WTC11 (cell line): ENCODE data around the gene IRS1. TPM values are rescaled to one million over a fixed set of nuclear protein-coding genes. Genes with fewer than 3 reads are reported as not detected.
A peak's percentile ranks its signal among the peaks of the same experiment; 100 is the strongest.

ENCODE experiments used
- CREB1 ChIP-seq: sonication (generic); formaldehyde crosslinking; IDR thresholded peaks from 2 replicates; pipeline ENCODE4 v1.8.0; 2023; ENCODE audit warnings: mild to moderate bottlenecking, missing genetic modification reagents
- ELF4 ChIP-seq: sonication (generic); formaldehyde crosslinking; IDR thresholded peaks from 2 replicates; pipeline ENCODE4 v1.8.1; 2022; ENCODE audit warnings: low read depth, mild to moderate bottlenecking, moderate library complexity, missing genetic modification reagents
- FOXP1 ChIP-seq: sonication (generic); formaldehyde crosslinking; IDR thresholded peaks from 2 replicates; pipeline ENCODE4 v1.8.0; 2022; ENCODE audit warnings: missing genetic modification reagents, mild to moderate bottlenecking, moderate library complexity, borderline replicate concordance
- GTF2I ChIP-seq: fragments of 250-450 bp; sonication (Bioruptor Pico); conservative IDR thresholded peaks from 2 replicates; pipeline ENCODE4 v1.4.0; 2021; ENCODE audit warnings: mild to moderate bottlenecking
- IRF2 ChIP-seq: sonication (generic); formaldehyde crosslinking; IDR thresholded peaks from 2 replicates; pipeline ENCODE4 v1.8.0; 2022; ENCODE audit warnings: low read depth, missing genetic modification reagents, borderline replicate concordance
- JUN ChIP-seq: sonication (generic); formaldehyde crosslinking; IDR thresholded peaks from 2 replicates; pipeline ENCODE4 v1.8.0; 2023; ENCODE audit warnings: mild to moderate bottlenecking, missing genetic modification reagents
- MXD4 ChIP-seq: fragments of 250-450 bp; sonication (Bioruptor Pico); IDR thresholded peaks from 2 replicates; pipeline ENCODE4 v1.8.0; 2021; ENCODE audit warnings: mild to moderate bottlenecking, moderate library complexity, borderline replicate concordance
- RORB ChIP-seq: fragments of 250-450 bp; sonication (Bioruptor Pico); IDR thresholded peaks from 2 replicates; pipeline ENCODE4 v1.9.0; 2021; ENCODE audit warnings: mild to moderate bottlenecking
- SMAD4 ChIP-seq: sonication (generic); formaldehyde crosslinking; IDR thresholded peaks from 2 replicates; pipeline ENCODE4 v1.8.0; 2022; ENCODE audit warnings: mild to moderate bottlenecking, missing genetic modification reagents
- TCF7 ChIP-seq: sonication (generic); formaldehyde crosslinking; IDR thresholded peaks from 2 replicates; pipeline ENCODE4 v1.8.0; 2022; ENCODE audit warnings: mild to moderate bottlenecking, low read depth, missing genetic modification reagents, moderate library complexity
- TEAD1 ChIP-seq: sonication (generic); formaldehyde crosslinking; IDR thresholded peaks from 2 replicates; pipeline ENCODE4 v1.8.0; 2022; ENCODE audit warnings: mild to moderate bottlenecking, missing genetic modification reagents
- TP53 ChIP-seq: sonication (generic); formaldehyde crosslinking; IDR thresholded peaks from 2 replicates; pipeline ENCODE4 v1.8.1; 2023; ENCODE audit warnings: mild to moderate bottlenecking, missing genetic modification reagents
- ZNF263 ChIP-seq: sonication (generic); formaldehyde crosslinking; IDR thresholded peaks from 2 replicates; pipeline ENCODE4 v1.8.1; 2022; ENCODE audit warnings: low read depth, mild to moderate bottlenecking, moderate library complexity, missing genetic modification reagents
- ZNF416 ChIP-seq: fragments of 250-450 bp; sonication (Bioruptor Pico); IDR thresholded peaks from 2 replicates; pipeline ENCODE4 v1.9.0; 2021; ENCODE audit warnings: mild to moderate bottlenecking, inconsistent platforms
- ZNF671 ChIP-seq: fragments of 250-450 bp; sonication (Bioruptor Pico); IDR thresholded peaks from 2 replicates; pipeline ENCODE4 v1.8.0; 2021; ENCODE audit warnings: mild to moderate bottlenecking
- total RNA-seq: library from RNA; stranded (reverse); gene quantifications from 3 replicates; pipeline ENCODE4 v1.2.3, GENCODE V29; 2021
- TF ChIP-seq, protein P1 (sequence below): fragments of 250-450 bp; sonication (Bioruptor Pico); IDR thresholded peaks from 2 replicates; pipeline ENCODE4 v1.8.0; 2021; ENCODE audit warnings: mild to moderate bottlenecking
- TF ChIP-seq, protein P2 (sequence below): sonication (generic); formaldehyde crosslinking; IDR thresholded peaks from 2 replicates; pipeline ENCODE4 v1.8.1; 2022; ENCODE audit warnings: low read depth, mild to moderate bottlenecking, moderate library complexity, missing genetic modification reagents, borderline replicate concordance
- TF ChIP-seq, protein P3 (sequence below): sonication (generic); formaldehyde crosslinking; IDR thresholded peaks from 2 replicates; pipeline ENCODE4 v1.8.0; 2022; ENCODE audit warnings: mild to moderate bottlenecking, missing genetic modification reagents
- TF ChIP-seq, protein P4 (sequence below): fragments of 200-600 bp; IDR thresholded peaks from 2 replicates; pipeline ENCODE4 v1.8.0; 2022; ENCODE audit warnings: antibody characterized with exemption
- TF ChIP-seq, protein P5 (sequence below): fragments of 250-450 bp; sonication (Bioruptor Pico); IDR thresholded peaks from 2 replicates; pipeline ENCODE4 v1.9.0; 2021; ENCODE audit warnings: mild to moderate bottlenecking, borderline replicate concordance
- TF ChIP-seq, protein P6 (sequence below): sonication (generic); formaldehyde crosslinking; IDR thresholded peaks from 2 replicates; pipeline ENCODE4 v1.8.1; 2022; ENCODE audit warnings: missing genetic modification reagents, borderline replicate concordance
- TF ChIP-seq, protein P7 (sequence below): sonication (generic); formaldehyde crosslinking; IDR thresholded peaks from 2 replicates; pipeline ENCODE4 v1.8.1; 2023; ENCODE audit warnings: mild to moderate bottlenecking, missing genetic modification reagents, moderate library complexity
- TF ChIP-seq, protein P8 (sequence below): fragments of 250-450 bp; sonication (Bioruptor Pico); IDR thresholded peaks from 2 replicates; pipeline ENCODE4 v2.1.2; 2022; ENCODE audit warnings: mild to moderate bottlenecking, moderate library complexity
- TF ChIP-seq, protein P9 (sequence below): sonication (generic); formaldehyde crosslinking; IDR thresholded peaks from 2 replicates; pipeline ENCODE4 v1.8.0; 2022; ENCODE audit warnings: mild to moderate bottlenecking, missing genetic modification reagents
- TF ChIP-seq, protein P10 (sequence below): sonication (generic); formaldehyde crosslinking; IDR thresholded peaks from 2 replicates; pipeline ENCODE4 v1.8.1; 2022; ENCODE audit warnings: mild to moderate bottlenecking, missing genetic modification reagents, moderate library complexity, borderline replicate concordance

Gene IRS1
- total RNA-seq, 1 experiment from 2014 or later, result 22.9 TPM

DNA sequence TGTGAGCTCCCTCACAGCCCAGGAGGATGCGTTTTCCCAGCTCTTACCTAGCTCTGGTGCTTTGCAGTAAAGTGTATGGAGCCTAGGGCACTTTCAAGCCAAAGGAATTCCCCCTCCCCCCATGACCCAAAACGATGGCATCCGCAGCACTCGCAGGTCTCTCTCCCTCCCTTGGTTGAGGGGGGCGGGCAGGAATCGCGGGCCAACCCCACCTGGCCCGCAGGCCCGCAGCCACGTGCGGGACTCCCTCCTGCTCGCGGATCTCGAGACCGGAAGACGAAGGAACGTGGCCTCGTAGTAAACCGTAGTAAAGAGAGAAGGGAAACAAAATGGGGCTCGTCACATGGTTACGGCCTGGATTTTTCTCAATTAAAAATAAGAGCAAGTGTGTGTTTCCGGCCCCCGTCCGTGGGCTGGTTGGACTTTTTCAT, 8.5 kb downstream of the IRS1 start (continued):
- TF ChIP-seq, protein P1, sequence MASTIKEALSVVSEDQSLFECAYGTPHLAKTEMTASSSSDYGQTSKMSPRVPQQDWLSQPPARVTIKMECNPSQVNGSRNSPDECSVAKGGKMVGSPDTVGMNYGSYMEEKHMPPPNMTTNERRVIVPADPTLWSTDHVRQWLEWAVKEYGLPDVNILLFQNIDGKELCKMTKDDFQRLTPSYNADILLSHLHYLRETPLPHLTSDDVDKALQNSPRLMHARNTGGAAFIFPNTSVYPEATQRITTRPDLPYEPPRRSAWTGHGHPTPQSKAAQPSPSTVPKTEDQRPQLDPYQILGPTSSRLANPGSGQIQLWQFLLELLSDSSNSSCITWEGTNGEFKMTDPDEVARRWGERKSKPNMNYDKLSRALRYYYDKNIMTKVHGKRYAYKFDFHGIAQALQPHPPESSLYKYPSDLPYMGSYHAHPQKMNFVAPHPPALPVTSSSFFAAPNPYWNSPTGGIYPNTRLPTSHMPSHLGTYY (CRISPR knock-in tag), result no peak
- TF ChIP-seq, protein P2, sequence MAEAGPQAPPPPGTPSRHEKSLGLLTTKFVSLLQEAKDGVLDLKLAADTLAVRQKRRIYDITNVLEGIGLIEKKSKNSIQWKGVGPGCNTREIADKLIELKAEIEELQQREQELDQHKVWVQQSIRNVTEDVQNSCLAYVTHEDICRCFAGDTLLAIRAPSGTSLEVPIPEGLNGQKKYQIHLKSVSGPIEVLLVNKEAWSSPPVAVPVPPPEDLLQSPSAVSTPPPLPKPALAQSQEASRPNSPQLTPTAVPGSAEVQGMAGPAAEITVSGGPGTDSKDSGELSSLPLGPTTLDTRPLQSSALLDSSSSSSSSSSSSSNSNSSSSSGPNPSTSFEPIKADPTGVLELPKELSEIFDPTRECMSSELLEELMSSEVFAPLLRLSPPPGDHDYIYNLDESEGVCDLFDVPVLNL (CRISPR knock-in tag), result no peak
- TF ChIP-seq, protein P3, sequence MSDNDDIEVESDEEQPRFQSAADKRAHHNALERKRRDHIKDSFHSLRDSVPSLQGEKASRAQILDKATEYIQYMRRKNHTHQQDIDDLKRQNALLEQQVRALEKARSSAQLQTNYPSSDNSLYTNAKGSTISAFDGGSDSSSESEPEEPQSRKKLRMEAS, result peak; percentile 98
- TF ChIP-seq JUN (peak; percentile 88), TEAD1 (peak; percentile 94), MXD4 (CRISPR knock-in tag) (no peak), CREB1 (peak; percentile 96), RORB (CRISPR knock-in tag) (no peak), TCF7 (CRISPR knock-in tag) (no peak), GTF2I (no peak), ZNF416 (CRISPR knock-in tag) (no peak), FOXP1 (CRISPR knock-in tag) (peak; percentile 91), TP53 (CRISPR knock-in tag) (0 out of 2 replicates have a peak, but pooled peaks have one; percentile 27), IRF2 (CRISPR knock-in tag) (no peak), ZNF671 (no peak), ELF4 (CRISPR knock-in tag) (no peak), SMAD4 (CRISPR knock-in tag) (peak; percentile 81; the same call in 1 of the 2 replicates), ZNF263 (CRISPR knock-in tag) (no peak)
- TF ChIP-seq, protein P4, sequence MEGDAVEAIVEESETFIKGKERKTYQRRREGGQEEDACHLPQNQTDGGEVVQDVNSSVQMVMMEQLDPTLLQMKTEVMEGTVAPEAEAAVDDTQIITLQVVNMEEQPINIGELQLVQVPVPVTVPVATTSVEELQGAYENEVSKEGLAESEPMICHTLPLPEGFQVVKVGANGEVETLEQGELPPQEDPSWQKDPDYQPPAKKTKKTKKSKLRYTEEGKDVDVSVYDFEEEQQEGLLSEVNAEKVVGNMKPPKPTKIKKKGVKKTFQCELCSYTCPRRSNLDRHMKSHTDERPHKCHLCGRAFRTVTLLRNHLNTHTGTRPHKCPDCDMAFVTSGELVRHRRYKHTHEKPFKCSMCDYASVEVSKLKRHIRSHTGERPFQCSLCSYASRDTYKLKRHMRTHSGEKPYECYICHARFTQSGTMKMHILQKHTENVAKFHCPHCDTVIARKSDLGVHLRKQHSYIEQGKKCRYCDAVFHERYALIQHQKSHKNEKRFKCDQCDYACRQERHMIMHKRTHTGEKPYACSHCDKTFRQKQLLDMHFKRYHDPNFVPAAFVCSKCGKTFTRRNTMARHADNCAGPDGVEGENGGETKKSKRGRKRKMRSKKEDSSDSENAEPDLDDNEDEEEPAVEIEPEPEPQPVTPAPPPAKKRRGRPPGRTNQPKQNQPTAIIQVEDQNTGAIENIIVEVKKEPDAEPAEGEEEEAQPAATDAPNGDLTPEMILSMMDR, result no peak
- TF ChIP-seq, protein P5, sequence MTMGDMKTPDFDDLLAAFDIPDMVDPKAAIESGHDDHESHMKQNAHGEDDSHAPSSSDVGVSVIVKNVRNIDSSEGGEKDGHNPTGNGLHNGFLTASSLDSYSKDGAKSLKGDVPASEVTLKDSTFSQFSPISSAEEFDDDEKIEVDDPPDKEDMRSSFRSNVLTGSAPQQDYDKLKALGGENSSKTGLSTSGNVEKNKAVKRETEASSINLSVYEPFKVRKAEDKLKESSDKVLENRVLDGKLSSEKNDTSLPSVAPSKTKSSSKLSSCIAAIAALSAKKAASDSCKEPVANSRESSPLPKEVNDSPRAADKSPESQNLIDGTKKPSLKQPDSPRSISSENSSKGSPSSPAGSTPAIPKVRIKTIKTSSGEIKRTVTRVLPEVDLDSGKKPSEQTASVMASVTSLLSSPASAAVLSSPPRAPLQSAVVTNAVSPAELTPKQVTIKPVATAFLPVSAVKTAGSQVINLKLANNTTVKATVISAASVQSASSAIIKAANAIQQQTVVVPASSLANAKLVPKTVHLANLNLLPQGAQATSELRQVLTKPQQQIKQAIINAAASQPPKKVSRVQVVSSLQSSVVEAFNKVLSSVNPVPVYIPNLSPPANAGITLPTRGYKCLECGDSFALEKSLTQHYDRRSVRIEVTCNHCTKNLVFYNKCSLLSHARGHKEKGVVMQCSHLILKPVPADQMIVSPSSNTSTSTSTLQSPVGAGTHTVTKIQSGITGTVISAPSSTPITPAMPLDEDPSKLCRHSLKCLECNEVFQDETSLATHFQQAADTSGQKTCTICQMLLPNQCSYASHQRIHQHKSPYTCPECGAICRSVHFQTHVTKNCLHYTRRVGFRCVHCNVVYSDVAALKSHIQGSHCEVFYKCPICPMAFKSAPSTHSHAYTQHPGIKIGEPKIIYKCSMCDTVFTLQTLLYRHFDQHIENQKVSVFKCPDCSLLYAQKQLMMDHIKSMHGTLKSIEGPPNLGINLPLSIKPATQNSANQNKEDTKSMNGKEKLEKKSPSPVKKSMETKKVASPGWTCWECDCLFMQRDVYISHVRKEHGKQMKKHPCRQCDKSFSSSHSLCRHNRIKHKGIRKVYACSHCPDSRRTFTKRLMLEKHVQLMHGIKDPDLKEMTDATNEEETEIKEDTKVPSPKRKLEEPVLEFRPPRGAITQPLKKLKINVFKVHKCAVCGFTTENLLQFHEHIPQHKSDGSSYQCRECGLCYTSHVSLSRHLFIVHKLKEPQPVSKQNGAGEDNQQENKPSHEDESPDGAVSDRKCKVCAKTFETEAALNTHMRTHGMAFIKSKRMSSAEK (CRISPR knock-in tag), result peak; percentile 91; the same call in 1 of the 2 replicates
- TF ChIP-seq, protein P6, sequence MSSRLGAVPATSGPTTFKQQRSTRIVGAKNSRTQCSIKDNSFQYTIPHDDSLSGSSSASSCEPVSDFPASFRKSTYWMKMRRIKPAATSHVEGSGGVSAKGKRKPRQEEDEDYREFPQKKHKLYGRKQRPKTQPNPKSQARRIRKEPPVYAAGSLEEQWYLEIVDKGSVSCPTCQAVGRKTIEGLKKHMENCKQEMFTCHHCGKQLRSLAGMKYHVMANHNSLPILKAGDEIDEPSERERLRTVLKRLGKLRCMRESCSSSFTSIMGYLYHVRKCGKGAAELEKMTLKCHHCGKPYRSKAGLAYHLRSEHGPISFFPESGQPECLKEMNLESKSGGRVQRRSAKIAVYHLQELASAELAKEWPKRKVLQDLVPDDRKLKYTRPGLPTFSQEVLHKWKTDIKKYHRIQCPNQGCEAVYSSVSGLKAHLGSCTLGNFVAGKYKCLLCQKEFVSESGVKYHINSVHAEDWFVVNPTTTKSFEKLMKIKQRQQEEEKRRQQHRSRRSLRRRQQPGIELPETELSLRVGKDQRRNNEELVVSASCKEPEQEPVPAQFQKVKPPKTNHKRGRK (CRISPR knock-in tag), result no peak
- TF ChIP-seq, protein P7, sequence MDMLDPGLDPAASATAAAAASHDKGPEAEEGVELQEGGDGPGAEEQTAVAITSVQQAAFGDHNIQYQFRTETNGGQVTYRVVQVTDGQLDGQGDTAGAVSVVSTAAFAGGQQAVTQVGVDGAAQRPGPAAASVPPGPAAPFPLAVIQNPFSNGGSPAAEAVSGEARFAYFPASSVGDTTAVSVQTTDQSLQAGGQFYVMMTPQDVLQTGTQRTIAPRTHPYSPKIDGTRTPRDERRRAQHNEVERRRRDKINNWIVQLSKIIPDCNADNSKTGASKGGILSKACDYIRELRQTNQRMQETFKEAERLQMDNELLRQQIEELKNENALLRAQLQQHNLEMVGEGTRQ (CRISPR knock-in tag), result peak; percentile 73
- TF ChIP-seq, protein P8, sequence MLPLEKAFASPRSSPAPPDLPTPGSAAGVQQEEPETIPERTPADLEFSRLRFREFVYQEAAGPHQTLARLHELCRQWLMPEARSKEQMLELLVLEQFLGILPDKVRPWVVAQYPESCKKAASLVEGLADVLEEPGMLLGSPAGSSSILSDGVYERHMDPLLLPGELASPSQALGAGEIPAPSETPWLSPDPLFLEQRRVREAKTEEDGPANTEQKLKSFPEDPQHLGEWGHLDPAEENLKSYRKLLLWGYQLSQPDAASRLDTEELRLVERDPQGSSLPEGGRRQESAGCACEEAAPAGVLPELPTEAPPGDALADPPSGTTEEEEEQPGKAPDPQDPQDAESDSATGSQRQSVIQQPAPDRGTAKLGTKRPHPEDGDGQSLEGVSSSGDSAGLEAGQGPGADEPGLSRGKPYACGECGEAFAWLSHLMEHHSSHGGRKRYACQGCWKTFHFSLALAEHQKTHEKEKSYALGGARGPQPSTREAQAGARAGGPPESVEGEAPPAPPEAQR (CRISPR knock-in tag), result no peak
- TF ChIP-seq, protein P9, sequence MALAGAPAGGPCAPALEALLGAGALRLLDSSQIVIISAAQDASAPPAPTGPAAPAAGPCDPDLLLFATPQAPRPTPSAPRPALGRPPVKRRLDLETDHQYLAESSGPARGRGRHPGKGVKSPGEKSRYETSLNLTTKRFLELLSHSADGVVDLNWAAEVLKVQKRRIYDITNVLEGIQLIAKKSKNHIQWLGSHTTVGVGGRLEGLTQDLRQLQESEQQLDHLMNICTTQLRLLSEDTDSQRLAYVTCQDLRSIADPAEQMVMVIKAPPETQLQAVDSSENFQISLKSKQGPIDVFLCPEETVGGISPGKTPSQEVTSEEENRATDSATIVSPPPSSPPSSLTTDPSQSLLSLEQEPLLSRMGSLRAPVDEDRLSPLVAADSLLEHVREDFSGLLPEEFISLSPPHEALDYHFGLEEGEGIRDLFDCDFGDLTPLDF (CRISPR knock-in tag), result peak; percentile 90
- TF ChIP-seq, protein P10, sequence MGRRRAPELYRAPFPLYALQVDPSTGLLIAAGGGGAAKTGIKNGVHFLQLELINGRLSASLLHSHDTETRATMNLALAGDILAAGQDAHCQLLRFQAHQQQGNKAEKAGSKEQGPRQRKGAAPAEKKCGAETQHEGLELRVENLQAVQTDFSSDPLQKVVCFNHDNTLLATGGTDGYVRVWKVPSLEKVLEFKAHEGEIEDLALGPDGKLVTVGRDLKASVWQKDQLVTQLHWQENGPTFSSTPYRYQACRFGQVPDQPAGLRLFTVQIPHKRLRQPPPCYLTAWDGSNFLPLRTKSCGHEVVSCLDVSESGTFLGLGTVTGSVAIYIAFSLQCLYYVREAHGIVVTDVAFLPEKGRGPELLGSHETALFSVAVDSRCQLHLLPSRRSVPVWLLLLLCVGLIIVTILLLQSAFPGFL (CRISPR knock-in tag), result no peak
